ENCODE measurements around the gene GSTM1.

DNA sequence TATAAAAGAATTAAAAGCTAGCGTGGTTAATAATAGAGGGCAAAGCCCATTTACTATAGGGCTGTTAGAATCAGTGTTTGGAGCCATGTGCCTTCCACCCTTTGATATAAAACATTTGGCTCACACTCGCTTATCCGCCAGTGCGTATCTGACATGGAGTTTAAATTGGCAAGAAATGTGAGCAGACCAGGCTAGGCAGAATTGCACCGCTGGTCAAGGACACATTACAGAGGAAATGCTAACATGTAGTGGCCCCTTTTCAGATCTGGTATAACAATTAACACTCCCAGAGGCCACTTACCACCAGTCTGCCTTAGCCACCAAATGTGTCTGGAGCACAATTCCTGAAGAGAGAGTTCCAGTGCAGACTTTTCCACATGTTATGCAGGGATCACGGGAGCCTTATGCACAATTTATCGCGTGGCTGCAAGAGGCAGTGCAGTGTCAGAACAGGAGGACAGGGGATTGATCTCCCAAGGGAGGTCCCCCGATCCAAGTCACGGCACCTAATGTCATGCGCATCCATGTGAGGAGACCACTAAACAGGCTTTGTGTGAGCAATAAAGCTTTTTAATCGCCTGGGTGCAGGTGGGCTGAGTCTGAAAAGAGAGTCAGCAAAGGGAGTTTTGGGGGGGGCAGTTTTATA, 39.2 kb downstream of the GSTM1 start:
- TF ChIP-seq, protein P1, sequence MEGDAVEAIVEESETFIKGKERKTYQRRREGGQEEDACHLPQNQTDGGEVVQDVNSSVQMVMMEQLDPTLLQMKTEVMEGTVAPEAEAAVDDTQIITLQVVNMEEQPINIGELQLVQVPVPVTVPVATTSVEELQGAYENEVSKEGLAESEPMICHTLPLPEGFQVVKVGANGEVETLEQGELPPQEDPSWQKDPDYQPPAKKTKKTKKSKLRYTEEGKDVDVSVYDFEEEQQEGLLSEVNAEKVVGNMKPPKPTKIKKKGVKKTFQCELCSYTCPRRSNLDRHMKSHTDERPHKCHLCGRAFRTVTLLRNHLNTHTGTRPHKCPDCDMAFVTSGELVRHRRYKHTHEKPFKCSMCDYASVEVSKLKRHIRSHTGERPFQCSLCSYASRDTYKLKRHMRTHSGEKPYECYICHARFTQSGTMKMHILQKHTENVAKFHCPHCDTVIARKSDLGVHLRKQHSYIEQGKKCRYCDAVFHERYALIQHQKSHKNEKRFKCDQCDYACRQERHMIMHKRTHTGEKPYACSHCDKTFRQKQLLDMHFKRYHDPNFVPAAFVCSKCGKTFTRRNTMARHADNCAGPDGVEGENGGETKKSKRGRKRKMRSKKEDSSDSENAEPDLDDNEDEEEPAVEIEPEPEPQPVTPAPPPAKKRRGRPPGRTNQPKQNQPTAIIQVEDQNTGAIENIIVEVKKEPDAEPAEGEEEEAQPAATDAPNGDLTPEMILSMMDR (conservative IDR thresholded peaks at IDR 0.05; ENCODE audit: low read length), result no peak
- no peak for TF ChIP-seq EZH2phosphoT487 (IDR thresholded peaks at IDR 0.05; ENCODE audit: borderline replicate concordance)
